Kidney capillary endothelial cell (primary cell): Measurements from ENCODE around the gene SPINDOC.
"Not testable (repeated sequence)": the region's sequence is repeated elsewhere in the genome, so short reads cannot be mapped to it uniquely, and the experiment has no call there.

Source experiments
- DNase-seq: peaks from one replicate; pipeline ENCODE4 v3.0.0-alpha.2; 2018; ENCODE audit warnings: low spot score

SPINDOC gene

DNA sequence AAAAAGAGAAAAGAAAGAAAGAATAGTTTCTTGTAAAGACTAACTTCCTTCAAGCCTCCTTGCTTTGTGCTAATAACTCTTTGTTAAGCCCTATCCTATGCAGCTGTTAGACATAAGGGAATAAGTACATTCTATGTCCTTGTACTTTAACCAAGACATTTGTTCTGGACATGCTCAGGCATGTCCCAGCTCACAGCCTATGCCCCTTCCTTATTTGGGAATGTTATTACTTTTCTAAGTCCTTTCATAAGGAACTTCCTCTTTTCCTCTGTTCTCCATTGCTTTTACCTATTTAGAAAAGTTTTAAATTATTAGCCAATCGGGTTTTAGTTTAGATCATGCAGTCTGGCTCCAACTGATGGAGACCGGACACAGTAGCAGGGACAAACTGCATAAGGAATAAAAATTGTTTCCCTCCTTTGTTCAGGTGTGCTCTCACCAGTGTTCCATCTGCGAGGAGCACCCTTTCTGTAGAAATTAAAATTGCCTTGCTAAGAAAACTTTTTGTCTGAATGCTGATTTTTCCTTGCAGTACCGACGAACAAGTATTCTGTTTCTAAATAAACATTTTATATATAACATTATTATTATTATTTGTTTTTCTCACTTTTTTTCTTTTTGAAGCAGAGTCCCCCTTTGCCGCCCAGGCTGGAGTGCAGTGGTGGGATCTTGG is 21.6 kb upstream of the SPINDOC start:
- DNase-seq = no peak

GRCh38 chr11:63793161-63793560 is 20.1 kb upstream of the SPINDOC start:
- DNase-seq = no peak

GRCh38 chr11:63795066-63795465 is 18.2 kb upstream of the SPINDOC start:
- no peak for DNase-seq

GRCh38 chr11:63800921-63801320 is 12.3 kb upstream of the SPINDOC start:
- DNase-seq = no peak

DNA sequence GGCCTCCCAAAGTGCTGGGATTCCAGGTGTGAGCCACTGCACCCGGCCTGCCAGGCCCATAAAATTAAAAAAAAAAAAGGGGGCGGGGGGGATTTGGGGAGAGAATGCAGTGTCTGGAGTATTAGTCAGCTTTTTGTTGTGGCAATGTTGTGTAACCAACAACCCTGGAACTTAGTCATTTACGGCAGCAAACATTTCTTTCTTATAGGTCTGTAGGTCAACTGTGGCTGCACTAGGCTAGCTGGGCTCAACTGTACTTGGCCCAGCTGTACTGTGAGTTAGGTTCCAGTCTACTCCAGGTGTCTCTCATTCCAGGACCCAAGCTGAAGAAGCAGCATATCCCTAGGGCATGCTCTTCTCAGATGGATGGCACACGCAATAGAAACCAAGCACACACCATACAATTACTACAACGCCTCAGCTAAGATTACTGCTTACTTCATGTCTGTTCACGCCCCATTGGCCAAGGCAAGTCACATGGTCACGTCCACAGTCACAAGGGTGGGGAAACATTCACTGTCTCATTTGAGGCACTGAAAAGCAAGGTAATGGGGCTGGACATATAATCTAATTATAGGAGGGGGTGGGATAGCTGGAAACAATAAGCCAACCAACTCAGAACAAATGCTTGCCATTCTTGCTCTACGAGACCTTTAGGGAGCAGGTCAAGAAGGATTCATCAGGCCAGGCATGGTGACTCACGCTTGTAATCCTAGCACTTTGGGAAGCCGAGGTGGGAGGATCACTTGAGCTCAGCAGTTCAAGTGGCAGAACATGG is 10.4 kb upstream of the SPINDOC start:
- no peak for DNase-seq

DNA sequence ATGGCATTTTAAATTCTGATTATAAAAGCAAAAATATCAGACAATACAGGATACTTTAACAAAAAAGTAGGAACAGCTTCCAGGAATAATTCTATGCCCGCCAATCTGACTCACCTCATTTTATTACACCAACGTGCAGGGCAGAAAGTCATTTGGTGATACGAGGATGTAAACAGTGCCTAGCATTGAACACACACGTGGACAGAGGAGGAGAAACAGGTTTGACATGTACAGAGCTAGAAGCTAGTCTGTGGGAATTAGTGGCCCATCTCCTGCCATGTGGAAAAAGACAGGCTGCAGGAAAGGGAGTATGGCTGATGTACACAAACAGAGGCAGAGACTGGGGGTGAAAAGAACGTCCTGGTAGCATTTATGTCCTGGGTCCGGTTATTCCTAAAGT is 9.0 kb upstream of the SPINDOC start:
- no peak for DNase-seq

- DNase-seq = peak; percentile 63
Observed at GRCh38 chr11:63805844-63806415, 7.3 kb upstream of the SPINDOC start.

DNA sequence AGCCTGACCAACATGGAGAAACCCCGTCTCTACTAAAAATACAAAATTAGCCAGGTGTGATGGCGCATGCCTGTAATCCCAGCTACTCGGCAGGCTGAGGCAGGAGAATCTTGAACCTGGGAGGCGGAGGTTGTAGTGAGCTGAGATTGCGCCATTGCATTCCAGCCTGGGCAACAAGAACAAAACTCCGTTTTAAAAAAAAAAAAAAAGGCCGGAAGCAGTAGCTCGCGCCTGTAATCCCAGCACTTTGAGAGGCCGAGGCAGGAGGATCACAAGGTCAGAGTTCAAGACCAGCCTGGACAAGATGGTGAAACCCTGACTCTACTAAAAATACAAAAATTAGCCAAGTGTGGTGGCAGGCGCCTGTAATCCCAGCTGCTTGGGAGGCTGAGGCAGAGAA is 2.9 kb upstream of the SPINDOC start:
- DNase-seq = not testable (repeated sequence)

- no peak for DNase-seq
Observed at GRCh38 chr11:63811522-63811921, 1.7 kb upstream of the SPINDOC start.

DNA sequence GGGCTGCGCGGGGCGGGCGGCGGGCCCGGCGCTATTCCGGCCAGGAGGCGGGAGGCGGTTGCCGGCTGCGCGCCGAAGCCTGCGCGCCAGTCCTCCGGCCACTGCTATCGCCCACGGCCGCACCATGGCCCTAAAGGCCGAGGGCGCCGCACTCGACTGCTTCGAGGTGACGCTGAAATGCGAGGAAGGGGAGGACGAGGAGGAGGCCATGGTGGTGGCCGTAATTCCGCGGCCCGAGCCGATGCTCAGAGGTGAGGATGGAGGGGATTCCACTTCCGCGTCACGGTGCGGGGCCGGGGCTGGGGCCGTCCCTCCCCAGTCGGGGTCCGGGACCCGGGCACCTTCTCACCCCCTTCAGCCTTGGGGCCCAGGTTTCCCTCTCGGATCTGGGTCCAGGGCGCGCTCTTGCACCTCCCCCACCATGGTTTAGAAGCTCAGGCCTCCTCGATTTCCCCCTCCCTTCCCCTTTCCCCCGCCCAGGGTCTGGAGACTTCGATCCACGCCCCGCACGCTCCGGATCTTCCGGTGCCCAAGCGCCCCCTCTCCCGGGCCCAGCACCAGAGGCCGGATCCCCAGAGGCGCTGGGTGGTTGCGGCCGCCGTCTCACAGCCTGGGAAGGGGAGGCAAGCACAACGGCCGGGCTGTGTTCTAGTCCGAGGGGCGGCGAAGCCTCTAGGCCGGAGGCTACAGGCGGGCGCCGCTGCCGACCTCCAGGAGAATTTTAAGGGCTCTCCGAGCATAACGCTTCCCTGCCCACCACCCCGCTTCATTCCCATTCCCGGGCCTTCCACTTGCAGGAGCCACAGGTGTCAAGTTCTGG is 517 bp downstream of the SPINDOC start:
- DNase-seq = no peak

- no peak for DNase-seq
Observed at GRCh38 chr11:63814383-63814736, 1.1 kb downstream of the SPINDOC start.

- no peak for DNase-seq
Observed at GRCh38 chr11:63816166-63816565, 2.9 kb downstream of the SPINDOC start.

DNA sequence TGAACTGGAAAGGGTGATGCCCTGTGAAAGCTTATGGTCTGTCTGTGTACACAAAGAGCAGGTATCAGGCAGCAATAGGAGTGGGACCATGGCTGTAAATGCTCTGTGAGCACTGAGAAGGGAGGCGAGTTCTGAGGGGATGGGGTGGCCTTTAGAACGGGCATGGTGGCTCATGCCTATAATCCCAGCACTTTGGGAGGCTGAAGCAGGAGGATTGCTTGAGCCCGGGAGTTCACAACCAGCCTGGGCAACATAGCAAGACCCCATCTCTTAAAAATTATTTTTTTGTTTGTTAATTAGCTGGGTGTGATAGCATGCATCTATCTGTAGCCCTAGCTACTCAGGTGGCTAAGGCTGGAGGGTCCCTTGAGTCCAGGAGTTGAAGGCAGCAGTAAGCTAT is 3.5 kb downstream of the SPINDOC start:
- no peak for DNase-seq

- no peak for DNase-seq
Observed at GRCh38 chr11:63817758-63818498, 4.7 kb downstream of the SPINDOC start.

DNA sequence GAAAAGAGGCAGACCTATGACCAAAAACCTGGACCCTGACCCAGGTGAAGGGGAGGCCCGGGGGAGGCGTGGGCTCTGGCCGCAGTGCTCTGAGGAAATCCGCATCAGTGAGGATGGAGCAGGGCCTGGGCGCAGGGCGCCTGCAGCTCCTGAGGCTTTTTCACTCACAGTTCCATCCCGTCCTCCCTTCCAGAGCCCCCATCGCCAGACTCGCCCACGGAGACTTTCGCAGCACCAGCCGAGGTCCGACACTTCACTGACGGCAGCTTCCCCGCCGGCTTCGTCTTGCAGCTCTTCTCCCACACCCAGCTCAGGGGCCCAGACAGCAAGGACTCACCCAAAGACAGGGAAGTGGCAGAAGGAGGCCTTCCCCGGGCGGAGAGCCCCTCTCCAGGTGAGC is 5.4 kb downstream of the SPINDOC start:
- DNase-seq = no peak

DNA sequence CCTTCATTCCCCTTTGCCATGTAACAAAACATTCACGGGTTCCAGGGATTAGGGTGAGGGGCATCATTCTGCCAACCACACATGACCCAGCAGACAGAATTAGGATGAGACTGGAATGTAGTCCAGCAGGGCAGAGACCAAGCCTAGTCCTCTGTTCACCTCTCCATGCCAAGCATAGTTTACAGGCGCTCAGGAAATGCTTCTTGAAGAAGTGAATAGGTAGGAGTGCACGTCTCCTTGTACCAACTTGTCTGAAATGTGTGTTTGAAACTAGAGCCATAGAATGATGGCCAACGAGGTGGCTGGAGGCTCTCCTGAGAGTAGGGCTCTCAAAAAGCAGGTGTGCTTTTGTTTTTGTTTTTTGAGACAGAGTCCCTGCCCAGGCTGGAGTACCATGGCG is 8.2 kb downstream of the SPINDOC start:
- no peak for DNase-seq

DNA sequence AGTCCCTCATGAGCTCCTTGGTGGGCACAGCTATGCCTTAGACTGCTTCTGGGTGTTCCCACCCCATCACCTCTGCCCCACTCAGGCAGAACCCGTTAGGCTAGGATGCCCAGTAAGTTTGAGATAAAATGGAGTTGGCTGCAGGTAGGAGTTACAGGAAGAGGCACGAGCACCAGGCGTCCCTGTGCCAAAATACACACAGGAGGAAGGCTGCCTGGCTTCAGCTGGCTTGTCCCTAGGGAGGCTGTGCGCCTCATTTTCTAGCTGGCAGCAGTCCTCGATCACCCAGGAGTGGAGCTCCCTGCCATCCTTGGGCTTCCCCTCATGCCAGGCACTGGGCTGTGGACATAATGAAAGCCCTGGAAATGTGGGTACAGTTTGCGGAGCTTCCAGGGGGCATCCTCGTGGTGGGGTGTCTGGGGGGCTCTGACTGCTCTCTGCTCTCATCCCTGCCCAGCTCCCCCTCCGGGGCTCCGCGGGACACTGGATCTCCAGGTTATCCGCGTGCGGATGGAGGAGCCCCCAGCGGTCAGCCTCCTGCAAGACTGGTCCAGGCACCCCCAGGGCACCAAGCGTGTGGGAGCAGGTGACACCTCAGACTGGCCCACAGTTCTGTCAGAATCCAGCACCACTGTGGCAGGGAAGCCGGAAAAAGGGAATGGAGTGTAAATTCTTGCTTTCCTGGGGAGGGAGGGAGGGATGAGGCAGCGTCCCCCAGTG is 13.4 kb downstream of the SPINDOC start:
- DNase-seq = no peak

- peak; percentile 34 for DNase-seq
Observed at GRCh38 chr11:63829823-63830489, 16.7 kb downstream of the SPINDOC start.

DNA sequence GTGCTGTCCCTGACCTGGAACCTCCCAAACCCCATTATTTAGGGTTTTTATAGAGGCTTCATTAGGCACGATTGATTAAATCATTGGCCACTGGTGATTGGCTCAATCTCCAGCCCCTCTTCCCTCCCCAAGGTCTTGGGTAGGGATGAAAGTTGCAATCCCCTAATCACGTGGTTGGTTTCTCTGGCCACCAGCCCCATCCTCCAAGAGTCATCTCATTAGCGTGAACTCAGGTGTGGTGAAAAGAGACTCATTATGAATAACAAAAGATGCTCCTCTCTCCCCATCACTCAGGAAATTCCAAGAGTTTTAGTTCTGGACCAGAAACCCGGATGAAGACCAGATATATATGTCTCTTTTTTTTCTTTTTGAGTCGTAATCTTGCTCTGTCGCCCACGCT is 18.1 kb downstream of the SPINDOC start:
- DNase-seq = no peak

DNA sequence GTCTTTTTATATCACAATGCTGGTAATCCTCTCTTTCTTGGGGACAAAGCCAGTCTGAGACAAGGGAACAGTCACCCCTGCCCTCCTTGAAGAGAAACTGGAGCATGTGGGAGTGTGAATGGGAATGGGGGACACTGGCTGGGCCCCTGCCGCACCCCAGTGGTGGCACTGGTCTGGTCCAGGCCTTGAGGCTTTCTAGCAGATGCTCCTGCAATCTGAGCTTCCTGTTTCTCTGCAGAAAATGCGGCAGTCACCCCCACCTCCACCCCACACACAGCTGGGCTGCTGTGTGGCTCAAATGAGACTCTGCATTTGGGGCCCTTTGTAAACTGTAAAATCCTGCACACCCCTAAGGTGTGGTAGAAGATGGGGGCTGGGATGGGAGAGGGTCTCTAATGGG is 19.1 kb downstream of the SPINDOC start:
- DNase-seq = no peak

DNA sequence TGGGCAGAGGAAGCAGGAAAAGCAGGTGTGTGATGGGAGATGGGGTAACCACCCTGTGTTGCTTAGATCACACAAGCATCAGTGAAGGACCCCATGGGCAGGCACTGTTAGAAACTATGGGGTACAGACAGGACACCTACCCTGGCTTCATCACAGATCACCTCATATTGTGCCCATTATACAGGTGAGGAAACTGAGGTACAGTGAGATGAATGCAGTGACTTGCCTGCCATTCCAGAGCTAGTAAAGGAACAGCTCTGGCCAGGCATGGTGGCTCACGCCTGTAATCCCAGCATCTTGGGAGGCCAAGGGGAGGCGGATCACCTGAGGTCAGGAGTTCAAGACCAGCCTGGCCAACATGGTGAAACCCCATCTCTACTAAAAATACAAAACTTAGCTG is 19.8 kb downstream of the SPINDOC start:
- no peak for DNase-seq
